Measurements from ENCODE around the gene AGXT. TPM values are rescaled to one million over a fixed set of nuclear protein-coding genes. Genes with fewer than 3 reads are reported as not detected.

Gene AGXT
- total and polyA plus RNA-seq, 9 donors = 0.13 to 0.30 (median 0.19) TPM; not detected in 6

DNA sequence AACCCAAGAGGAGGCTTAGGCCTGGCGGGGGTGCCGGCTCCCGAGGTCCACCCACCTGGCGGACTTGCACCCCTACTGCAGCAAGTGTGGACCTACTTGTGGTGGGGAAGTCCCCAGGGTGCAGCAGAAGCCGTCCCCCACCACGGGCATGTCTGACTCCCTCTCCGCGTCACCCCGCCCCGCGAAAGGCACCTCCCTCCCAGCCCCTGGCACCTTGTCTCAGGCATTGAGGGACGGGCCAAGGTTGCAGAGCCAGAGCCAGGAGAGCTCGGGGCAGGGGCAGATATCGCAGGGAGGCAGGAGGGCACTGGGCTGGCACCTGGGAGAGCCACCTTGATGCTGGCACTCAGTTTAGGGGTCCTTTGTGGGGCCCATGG lies 56.6 kb downstream of the AGXT start:
- Histone ChIP-seq H3K36me3 (ENCODE audit: control insufficient read depth, insufficient read depth, low read length) (no peaks in the 10 kb centered on the region), H3K4me3 (ENCODE audit: low read length) (no peak overlapping the region), H3K27me3 (ENCODE audit: control insufficient read depth, insufficient read depth, low read length) (peaks cover 4% of the 10 kb centered on the region), H3K9me3 (replicated peaks; ENCODE audit: control insufficient read depth, low read depth, low read length) (peaks cover 2% of the 10 kb centered on the region), H3K4me1 (ENCODE audit: control insufficient read depth, insufficient read depth, low read length) (peaks cover 28% of the 10 kb centered on the region), H3K27ac (ENCODE audit: low read length) (no peak overlapping the region)
- WGBS (ENCODE audit: insufficient coverage) = 80% methylated on average over 10 of the region's 14 CpGs
- DNase-seq = no peak

DNA sequence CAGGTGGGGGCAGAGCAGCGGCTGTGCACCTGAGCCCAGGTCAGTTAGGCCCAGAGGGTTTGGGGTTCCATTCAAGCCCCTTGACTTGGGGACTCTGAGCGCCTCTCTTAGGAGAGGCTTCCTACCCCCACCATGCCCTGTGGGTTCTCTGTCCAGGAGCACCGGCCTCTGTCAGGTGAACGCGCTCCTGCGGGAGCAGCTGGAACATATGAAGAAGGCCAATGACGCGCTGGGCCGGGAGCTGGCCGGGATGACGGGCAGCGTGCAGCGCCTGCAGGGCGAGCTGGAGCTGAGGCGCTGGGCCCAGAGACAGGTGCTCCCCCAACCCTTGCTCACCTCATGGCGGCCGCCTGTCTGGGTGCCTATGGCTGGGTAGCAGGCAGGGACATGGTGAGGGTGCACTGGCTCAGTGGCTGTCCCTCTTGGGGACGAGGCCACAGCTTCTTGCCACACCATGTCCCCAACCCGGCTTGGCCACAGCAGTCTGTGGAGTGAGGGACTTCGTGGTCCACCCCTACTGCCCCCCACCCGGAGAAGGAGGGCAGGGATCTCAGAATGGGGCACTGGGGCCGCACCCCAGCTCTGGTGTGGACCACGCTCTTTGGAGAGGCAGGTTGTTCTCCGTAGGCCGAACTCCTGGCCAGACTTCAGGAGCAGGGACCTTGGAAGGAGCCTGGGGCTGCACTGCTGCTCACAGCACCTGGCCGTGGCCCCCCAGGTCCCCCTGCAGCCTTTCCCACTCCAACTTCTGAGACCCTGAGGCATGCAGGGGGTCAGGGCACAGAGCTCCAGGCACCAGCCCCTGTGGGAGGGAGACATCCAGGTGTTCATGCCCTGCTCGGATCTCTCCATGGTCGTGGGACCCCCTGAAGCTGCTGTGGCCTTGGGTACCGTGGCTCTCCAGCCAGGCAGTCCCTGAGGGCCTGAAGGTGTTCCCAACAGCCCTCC lies 57.2 kb downstream of the AGXT start:
- H3K27ac ChIP-seq (ENCODE audit: low read length) = no peak overlapping the region
- peaks cover 2% of the 10 kb centered on the region for H3K9me3 ChIP-seq (replicated peaks; ENCODE audit: control insufficient read depth, low read depth, low read length)
- H3K4me3 ChIP-seq (ENCODE audit: low read length) = no peak overlapping the region
- H3K27me3 ChIP-seq (ENCODE audit: control insufficient read depth, insufficient read depth, low read length) = peaks cover 4% of the 10 kb centered on the region
- WGBS (ENCODE audit: insufficient coverage) = 74% methylated on average over 24 of the region's 29 CpGs
- H3K4me1 ChIP-seq (ENCODE audit: control insufficient read depth, insufficient read depth, low read length) = peaks cover 28% of the 10 kb centered on the region
- no peak for DNase-seq
- H3K36me3 ChIP-seq (ENCODE audit: control insufficient read depth, insufficient read depth, low read length) = no peaks in the 10 kb centered on the region

DNA sequence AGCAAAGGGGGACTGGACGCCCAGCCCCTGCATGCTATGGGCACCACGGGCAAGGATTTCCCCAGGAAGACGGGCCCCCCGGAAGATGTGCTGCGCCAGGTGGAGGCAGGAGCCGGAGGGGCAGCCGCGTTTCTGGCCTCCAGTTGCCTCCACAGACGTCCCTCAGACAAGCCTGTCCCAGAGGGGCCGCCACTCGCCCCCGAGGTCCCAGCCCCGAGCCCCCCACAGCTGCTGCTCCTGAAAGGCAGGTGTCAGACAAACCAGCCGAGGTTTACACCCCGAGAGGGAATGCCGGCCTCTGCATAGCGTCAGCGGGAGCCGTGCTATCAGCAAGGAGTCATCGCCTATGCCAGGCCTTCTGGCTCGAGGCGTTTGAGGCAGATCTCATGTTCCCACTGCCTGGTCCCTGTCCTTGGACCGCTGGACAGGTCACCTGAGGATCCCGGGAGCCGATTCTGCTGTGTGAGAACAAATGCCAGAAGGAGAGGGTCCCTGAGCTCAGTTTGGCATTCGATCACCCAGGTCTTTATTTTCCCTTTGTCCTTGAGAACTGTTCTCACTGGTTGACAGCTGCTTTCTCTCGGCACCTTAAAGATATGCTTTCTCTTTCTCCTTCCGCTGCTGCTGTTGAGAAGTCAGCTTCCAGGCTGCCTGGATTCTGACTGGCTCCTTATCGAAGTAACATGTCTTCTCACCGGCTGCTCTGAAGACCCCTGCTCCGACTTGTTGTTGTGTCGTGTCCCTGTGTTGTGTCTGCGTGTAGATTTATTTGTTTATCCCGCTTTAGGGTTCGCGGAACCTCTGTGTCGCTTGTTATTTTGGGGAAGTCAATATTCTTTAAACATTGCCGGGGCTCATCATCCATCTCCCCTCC lies 58.1 kb downstream of the AGXT start:
- Histone ChIP-seq H3K27ac (ENCODE audit: low read length) (no peak overlapping the region), H3K27me3 (ENCODE audit: control insufficient read depth, insufficient read depth, low read length) (peaks cover 4% of the 10 kb centered on the region), H3K4me3 (ENCODE audit: low read length) (no peak overlapping the region), H3K36me3 (ENCODE audit: control insufficient read depth, insufficient read depth, low read length) (no peaks in the 10 kb centered on the region), H3K4me1 (ENCODE audit: control insufficient read depth, insufficient read depth, low read length) (peaks cover 19% of the 10 kb centered on the region), H3K9me3 (replicated peaks; ENCODE audit: control insufficient read depth, low read depth, low read length) (peaks cover 2% of the 10 kb centered on the region)
- no peak for DNase-seq
- 42% methylated on average over 31 of the region's 38 CpGs for WGBS (ENCODE audit: insufficient coverage)

DNA sequence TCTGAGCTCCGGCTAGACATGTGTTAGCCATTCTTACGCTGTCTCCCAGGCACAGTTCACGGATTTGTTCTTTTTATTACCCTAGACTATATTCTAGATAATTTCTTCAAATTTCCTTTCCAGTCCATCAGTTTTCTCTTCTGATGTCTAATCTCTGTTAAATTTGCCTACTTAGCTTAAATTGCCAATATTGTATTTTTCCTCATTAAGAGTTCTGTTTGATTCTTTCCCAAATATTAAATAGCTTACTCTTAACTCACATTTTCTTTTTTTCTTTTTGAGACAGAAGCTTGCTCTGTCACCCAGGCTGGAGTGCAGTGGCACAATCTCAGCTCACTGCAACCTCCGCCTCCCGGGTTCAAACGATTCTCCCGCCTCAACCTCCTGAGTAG lies 58.8 kb downstream of the AGXT start:
- no peak overlapping the region for H3K4me3 ChIP-seq (ENCODE audit: low read length)
- no peak for DNase-seq

DNA sequence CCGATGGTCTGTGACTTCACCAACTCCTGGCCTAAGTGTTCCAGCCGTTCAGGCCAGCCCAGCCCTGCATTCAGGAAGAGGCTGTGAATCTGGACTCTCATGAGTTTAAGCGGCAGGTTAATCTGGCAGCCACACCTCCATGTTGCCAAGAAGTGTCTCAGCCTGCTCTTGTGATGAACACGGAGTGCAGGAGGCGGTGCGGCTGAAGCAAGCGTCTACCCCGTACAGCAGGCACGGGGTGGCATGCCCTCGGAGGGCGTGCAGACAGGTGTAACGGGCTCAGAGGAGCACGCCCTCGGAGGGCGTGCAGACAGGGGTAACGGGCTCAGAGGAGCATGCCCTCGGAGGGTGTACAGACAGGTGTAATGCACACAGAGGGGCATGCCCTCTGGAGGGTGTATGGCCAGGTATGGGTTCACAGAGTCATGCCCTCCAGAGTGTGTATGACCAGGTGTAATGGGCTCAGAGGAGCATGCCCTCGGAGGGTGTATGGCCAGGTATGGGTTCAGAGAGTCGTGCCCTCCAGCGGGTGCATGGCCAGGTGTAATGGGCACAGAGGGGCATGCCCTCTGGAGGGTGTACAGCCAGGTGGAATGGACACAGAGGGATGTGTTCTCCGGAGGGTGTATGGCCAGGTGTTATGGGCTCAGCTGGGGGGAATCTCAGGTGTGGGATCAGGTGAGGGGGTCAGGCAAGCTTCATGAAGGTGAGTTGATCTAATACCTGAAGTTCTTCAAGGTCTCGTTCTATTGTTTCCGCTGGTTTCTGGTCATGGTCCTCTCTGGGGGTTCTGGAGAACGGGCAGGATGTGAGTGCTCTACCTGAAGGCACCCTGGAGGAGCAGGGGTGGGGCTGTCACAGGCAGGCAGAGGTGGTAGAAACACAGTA lies 60.1 kb downstream of the AGXT start:
- 86% methylated on average over 20 of the region's 24 CpGs for WGBS (ENCODE audit: insufficient coverage)
- Histone ChIP-seq H3K36me3 (ENCODE audit: control insufficient read depth, insufficient read depth, low read length) (no peaks in the 10 kb centered on the region), H3K4me3 (ENCODE audit: low read length) (no peak overlapping the region), H3K27me3 (ENCODE audit: control insufficient read depth, insufficient read depth, low read length) (peaks cover 4% of the 10 kb centered on the region), H3K9me3 (replicated peaks; ENCODE audit: control insufficient read depth, low read depth, low read length) (peaks cover 2% of the 10 kb centered on the region), H3K4me1 (ENCODE audit: control insufficient read depth, insufficient read depth, low read length) (peaks cover 25% of the 10 kb centered on the region), H3K27ac (ENCODE audit: low read length) (no peak overlapping the region)
- DNase-seq = no peak

More for the DNA sequence above, 58.8 kb downstream of the AGXT start:
- peaks cover 2% of the 10 kb centered on the region for H3K9me3 ChIP-seq (replicated peaks; ENCODE audit: control insufficient read depth, low read depth, low read length)
- no peaks in the 10 kb centered on the region for H3K36me3 ChIP-seq (ENCODE audit: control insufficient read depth, insufficient read depth, low read length)
- H3K4me1 ChIP-seq (ENCODE audit: control insufficient read depth, insufficient read depth, low read length) = peaks cover 18% of the 10 kb centered on the region
- 89% methylated on average over 5 of the region's 7 CpGs for WGBS (ENCODE audit: insufficient coverage)
- no peak overlapping the region for H3K27ac ChIP-seq (ENCODE audit: low read length)
- peaks cover 4% of the 10 kb centered on the region for H3K27me3 ChIP-seq (ENCODE audit: control insufficient read depth, insufficient read depth, low read length)

DNA sequence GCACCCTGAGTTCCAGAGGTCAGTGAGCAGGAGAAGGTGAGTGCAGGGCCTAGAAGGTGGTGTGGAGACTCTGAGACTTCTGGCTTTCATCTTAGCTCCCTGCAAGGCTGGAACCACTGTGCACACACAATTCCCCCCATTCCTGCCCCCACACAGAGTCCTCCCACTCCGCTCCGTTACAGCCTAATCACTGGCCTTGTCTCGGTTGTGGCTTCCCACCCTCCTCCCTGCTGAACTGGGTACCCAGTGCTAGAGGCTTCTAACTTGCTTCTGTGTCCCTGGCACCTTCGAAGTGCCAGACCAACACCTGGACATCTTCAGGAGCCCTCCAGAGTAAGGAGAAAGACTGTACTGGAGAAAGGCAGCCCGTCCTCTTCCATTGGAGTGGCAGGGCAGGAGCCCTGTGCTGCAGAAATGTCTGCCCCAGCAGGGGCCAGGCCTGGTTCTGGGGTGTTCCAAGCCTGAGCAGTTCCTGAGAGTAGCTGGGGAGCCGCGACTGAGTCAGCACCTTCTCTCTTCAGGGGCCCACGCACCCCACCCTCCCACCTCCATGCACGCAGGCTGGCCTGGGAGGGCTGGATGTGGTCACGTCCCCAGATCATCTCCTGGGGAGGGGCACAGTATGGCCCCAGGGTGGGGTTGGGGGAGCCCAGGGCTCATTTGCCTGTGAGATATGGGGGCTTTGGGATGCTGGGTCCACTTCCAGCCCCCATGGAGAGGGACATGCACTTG lies 60.9 kb downstream of the AGXT start:
- no peak overlapping the region for H3K27ac ChIP-seq (ENCODE audit: low read length)
- DNase-seq = no peak
- H3K4me3 ChIP-seq (ENCODE audit: low read length) = no peak overlapping the region
- peaks cover 4% of the 10 kb centered on the region for H3K27me3 ChIP-seq (ENCODE audit: control insufficient read depth, insufficient read depth, low read length)
- H3K9me3 ChIP-seq (replicated peaks; ENCODE audit: control insufficient read depth, low read depth, low read length) = peaks cover 2% of the 10 kb centered on the region
- 47% methylated on average over 5 of the region's 10 CpGs for WGBS (ENCODE audit: insufficient coverage)
- H3K36me3 ChIP-seq (ENCODE audit: control insufficient read depth, insufficient read depth, low read length) = no peaks in the 10 kb centered on the region
- H3K4me1 ChIP-seq (ENCODE audit: control insufficient read depth, insufficient read depth, low read length) = peaks cover 32% of the 10 kb centered on the region

Other genes with a start within 250 kb of the AGXT start
- gene GPR35, start 243.3 kb upstream of the AGXT start, total RNA-seq = 1.1 TPM
- 1 to 10 TPM in 5 of 8 donors, under 1 TPM in 3; 0.75 to 5.1 (median 1.9) TPM for gene GPR35, start 243.3 kb upstream of the AGXT start, polyA plus RNA-seq (ENCODE audit: insufficient read depth in 1 of 8, insufficient read length in 8 of 8, low replicate concordance in 1 of 8)
- gene AQP12B, start 185.9 kb upstream of the AGXT start, total RNA-seq = not detected
- 1 to 10 TPM in 4 of 8 donors, under 1 TPM in 4; 0.24 to 1.7 (median 1.0) TPM for gene AQP12B, start 185.9 kb upstream of the AGXT start, polyA plus RNA-seq (ENCODE audit: insufficient read depth in 1 of 8, insufficient read length in 8 of 8, low replicate concordance in 1 of 8)
- not detected for gene AQP12A, start 177.0 kb upstream of the AGXT start, total RNA-seq
- 1 to 10 TPM in 2 of 8 donors, under 1 TPM in 5, not detected in 1; 0.27 to 1.4 (median 0.86) TPM for gene AQP12A, start 177.0 kb upstream of the AGXT start, polyA plus RNA-seq (ENCODE audit: insufficient read depth in 1 of 8, insufficient read length in 8 of 8, low replicate concordance in 1 of 8)
- gene KIF1A, start 48.6 kb upstream of the AGXT start, total RNA-seq = 7.3 TPM
- gene KIF1A, start 48.6 kb upstream of the AGXT start, polyA plus RNA-seq (ENCODE audit: insufficient read depth in 1 of 8, insufficient read length in 8 of 8, low replicate concordance in 1 of 8) = 1 to 10 TPM; 2.2 to 8.6 (median 4.6) TPM
- not detected for gene MAB21L4, start 27.3 kb downstream of the AGXT start, total RNA-seq
- gene MAB21L4, start 27.3 kb downstream of the AGXT start, polyA plus RNA-seq (ENCODE audit: insufficient read depth in 1 of 8, insufficient read length in 8 of 8, low replicate concordance in 1 of 8) = 1 to 10 TPM in 1 of 8 donors, under 1 TPM in 4, not detected in 3; 0.06 to 2.4 (median 0.36) TPM
- gene CROCC2, start 37.5 kb downstream of the AGXT start, total RNA-seq = 0.04 TPM
- under 1 TPM in 7 of 8 donors, not detected in 1; 0.11 to 0.50 (median 0.22) TPM for gene CROCC2, start 37.5 kb downstream of the AGXT start, polyA plus RNA-seq (ENCODE audit: insufficient read depth in 1 of 8, insufficient read length in 8 of 8, low replicate concordance in 1 of 8)
- 2.8 TPM for gene SNED1, start 129.8 kb downstream of the AGXT start, total RNA-seq
- 1 to 10 TPM; 1.3 to 4.6 (median 2.5) TPM for gene SNED1, start 129.8 kb downstream of the AGXT start, polyA plus RNA-seq (ENCODE audit: insufficient read depth in 1 of 8, insufficient read length in 8 of 8, low replicate concordance in 1 of 8)
- gene MTERF4, start 233.5 kb downstream of the AGXT start, total RNA-seq = 28.6 TPM
- 10 to 100 TPM; 27.6 to 42.0 (median 32.9) TPM for gene MTERF4, start 233.5 kb downstream of the AGXT start, polyA plus RNA-seq (ENCODE audit: insufficient read depth in 1 of 8, insufficient read length in 8 of 8, low replicate concordance in 1 of 8)